H9 (cell line): ENCODE measurements around the gene FHL2. TPM values are rescaled to one million over a fixed set of nuclear protein-coding genes. Genes with fewer than 3 reads are reported as not detected.

Experiments used
- DNase-seq: peaks from one replicate; pipeline ENCODE4 v3.0.0-alpha.2; 2017
- H2AFZ ChIP-seq: one replicate; pipeline ENCODE4 v1.6.1; 2013; ENCODE audit warnings: mild to moderate bottlenecking, low read length, control low read depth, moderate library complexity
- H2AK5ac ChIP-seq: 2 replicates; pipeline ENCODE4 v1.6.1; 2013; ENCODE audit warnings: low read length, control low read depth, mixed read lengths; ENCODE audit not compliant: insufficient read length
- H2BK120ac ChIP-seq: one replicate; pipeline ENCODE4 v1.6.1; 2013; ENCODE audit warnings: low read depth, mild to moderate bottlenecking, low read length, control low read depth, inconsistent platforms; ENCODE audit not compliant: poor library complexity, severe bottlenecking
- H2BK12ac ChIP-seq: 2 replicates; pipeline ENCODE4 v1.6.1; 2013; ENCODE audit warnings: low read length, control low read depth, mixed read lengths, low read depth; ENCODE audit not compliant: insufficient read length
- H2BK15ac ChIP-seq: 2 replicates; pipeline ENCODE4 v1.6.1; 2013; ENCODE audit warnings: low read depth, low read length, control low read depth
- H2BK20ac ChIP-seq: one replicate; pipeline ENCODE4 v1.6.1; 2013; ENCODE audit warnings: low read depth, mild to moderate bottlenecking, low read length, control low read depth, inconsistent platforms; ENCODE audit not compliant: poor library complexity, severe bottlenecking
- H2BK5ac ChIP-seq: 2 replicates; pipeline ENCODE4 v1.6.1; 2013; ENCODE audit warnings: low read length, control low read depth, mixed read lengths; ENCODE audit not compliant: insufficient read length
- H3K14ac ChIP-seq: 2 replicates; pipeline ENCODE4 v1.6.1; 2013; ENCODE audit warnings: low read length, control low read depth; ENCODE audit not compliant: insufficient read depth
- H3K18ac ChIP-seq: 2 replicates; pipeline ENCODE4 v1.6.1; 2013; ENCODE audit warnings: low read depth, mild to moderate bottlenecking, mixed read lengths, low read length, control low read depth; ENCODE audit not compliant: insufficient read length
- H3K23ac ChIP-seq: 2 replicates; pipeline ENCODE4 v1.6.1; 2013; ENCODE audit warnings: low read length, control low read depth, mixed read lengths, low read depth; ENCODE audit not compliant: insufficient read length
- H3K23me2 ChIP-seq: 2 replicates; pipeline ENCODE4 v1.6.1; 2013; ENCODE audit warnings: low read depth, mild to moderate bottlenecking, mixed read lengths, low read length, control low read depth; ENCODE audit not compliant: insufficient read length, poor library complexity, severe bottlenecking
- H3K27ac ChIP-seq: 2 replicates; pipeline ENCODE4 v1.5.1; 2013; ENCODE audit warnings: low read length, control low read depth, mixed read lengths, low read depth; ENCODE audit not compliant: insufficient read length
- H3K27me3 ChIP-seq: 2 replicates; pipeline ENCODE4 v1.6.1; 2013; ENCODE audit warnings: low read length, control low read depth, inconsistent platforms; ENCODE audit not compliant: insufficient read depth
- H3K4ac ChIP-seq: 2 replicates; pipeline ENCODE4 v1.6.1; 2013; ENCODE audit warnings: low read depth, mild to moderate bottlenecking, control low read depth, inconsistent platforms, low read length, moderate library complexity
- H3K4me1 ChIP-seq: 2 replicates; pipeline ENCODE4 v1.6.1; 2013; ENCODE audit warnings: low read length, control low read depth, inconsistent platforms; ENCODE audit not compliant: insufficient read depth
- H3K4me2 ChIP-seq: 2 replicates; pipeline ENCODE4 v1.6.1; 2013; ENCODE audit warnings: low read length, control low read depth, mixed read lengths; ENCODE audit not compliant: insufficient read length, insufficient read depth
- H3K56ac ChIP-seq: 2 replicates; pipeline ENCODE4 v1.6.1; 2013; ENCODE audit warnings: low read depth, mild to moderate bottlenecking, mixed read lengths, low read length, control low read depth; ENCODE audit not compliant: insufficient read length
- H3K79me1 ChIP-seq: 2 replicates; pipeline ENCODE4 v1.6.1; 2013; ENCODE audit warnings: low read depth, mild to moderate bottlenecking, moderate library complexity, low read length, control low read depth, inconsistent platforms; ENCODE audit not compliant: insufficient read depth, poor library complexity, severe bottlenecking
- H3K79me2 ChIP-seq: 2 replicates; pipeline ENCODE4 v1.6.1; 2013; ENCODE audit warnings: low read length, control low read depth, inconsistent platforms; ENCODE audit not compliant: insufficient read depth
- H3K9ac ChIP-seq: 2 replicates; pipeline ENCODE4 v1.6.1; 2013; ENCODE audit warnings: low read length, control low read depth, mixed read lengths; ENCODE audit not compliant: insufficient read length; ENCODE audit errors: extremely low read depth
- H3K9me3 ChIP-seq: one replicate; pipeline ENCODE4 v1.6.1; 2013; ENCODE audit warnings: low read depth, low read length, inconsistent platforms; ENCODE audit not compliant: control insufficient read depth
- H3T11ph ChIP-seq: one replicate; pipeline ENCODE4 v1.6.1; 2013; ENCODE audit warnings: mild to moderate bottlenecking, low read length, control low read depth, inconsistent platforms
- H4K20me1 ChIP-seq: one replicate; pipeline ENCODE4 v1.6.1; 2013; ENCODE audit not compliant: control insufficient read depth, insufficient read length, insufficient read depth
- H4K5ac ChIP-seq: 2 replicates; pipeline ENCODE4 v1.6.1; 2013; ENCODE audit warnings: low read depth, mild to moderate bottlenecking, mixed read lengths, low read length, control low read depth; ENCODE audit not compliant: insufficient read length
- H4K8ac ChIP-seq: replicated peaks from 2 replicates; pipeline ENCODE4 v1.6.1; 2013; ENCODE audit warnings: low read length, control low read depth, mixed read lengths, low read depth; ENCODE audit not compliant: insufficient read length
- H4K91ac ChIP-seq: 2 replicates; pipeline ENCODE4 v1.6.1; 2013; ENCODE audit warnings: low read depth, mild to moderate bottlenecking, moderate library complexity, mixed read lengths, low read length, control low read depth; ENCODE audit not compliant: insufficient read length
- H3K27ac Mint-ChIP-seq, 3 experiments: 2 replicates in 2 of 3; 3 replicates in 1 of 3; pipeline ENCODE4 v1.8.0; 2020 to 2021; ENCODE audit warnings: mixed read lengths in 3 of 3, mild to moderate bottlenecking in 1 of 3, moderate library complexity in 1 of 3
- H3K27me3 Mint-ChIP-seq: 2 replicates; pipeline ENCODE4 v1.8.0; 2021; ENCODE audit warnings: low read depth, mild to moderate bottlenecking, moderate library complexity, mixed read lengths
- H3K36me3 Mint-ChIP-seq, 3 experiments: 2 replicates in 2 of 3; 3 replicates in 1 of 3; pipeline ENCODE4 v1.8.0; 2020 to 2021; ENCODE audit warnings: low read depth in 3 of 3, mixed read lengths in 3 of 3; ENCODE audit not compliant: insufficient read depth in 1 of 3
- H3K4me1 Mint-ChIP-seq, 2 experiments: 2 replicates each; pipeline ENCODE4 v1.8.0; 2020; ENCODE audit warnings: mixed read lengths in 2 of 2
- H3K4me3 Mint-ChIP-seq, 2 experiments: 2 replicates in 1 of 2; 3 replicates in 1 of 2; pipeline ENCODE4 v1.8.0; 2020 to 2021; ENCODE audit warnings: mild to moderate bottlenecking in 2 of 2, mixed read lengths in 2 of 2, moderate library complexity in 1 of 2
- H3K9me3 Mint-ChIP-seq, 2 experiments: 2 replicates in 1 of 2; 3 replicates in 1 of 2; pipeline ENCODE4 v1.8.0; 2020; ENCODE audit warnings: mild to moderate bottlenecking in 2 of 2, mixed read lengths in 2 of 2, moderate library complexity in 1 of 2
- CTCF ChIP-seq: fragments of 200-600 bp; sonication (generic); conservative IDR thresholded peaks from 3 replicates; pipeline ENCODE4 v1.8.0; 2021; ENCODE audit warnings: antibody characterized with exemption, mild to moderate bottlenecking
- WGBS: extraction: QIAGEN DNeasy Blood & Tissue Kit; methylation state at CpG from one replicate; pipeline ENCODE4 v1.1.7; 2013; ENCODE audit warnings: missing lambda C conversion rate, low lambda C conversion rate, mixed read lengths; ENCODE audit not compliant: insufficient read length; ENCODE audit errors: extremely low coverage; 5-methylcytosine and 5-hydroxymethylcytosine counted together
- total RNA-seq: library from RNA; stranded (reverse); gene quantifications from 2 replicates; pipeline ENCODE4 v1.2.1, GENCODE V29; 2021

The FHL2 gene
- total RNA-seq, 1 experiment from 2014 or later = 34.9 TPM

GRCh38 chr2:105373895-105374401 lies 24.9 kb downstream of the FHL2 start:
- no peak overlapping the region for H3T11ph ChIP-seq
- no peak overlapping the region for H3K9ac ChIP-seq
- H4K8ac ChIP-seq = no peak overlapping the region
- no peak overlapping the region for H3K56ac ChIP-seq
- H3K79me1 ChIP-seq = no peaks in the 10 kb centered on the region
- H3K4me1 ChIP-seq = no peaks in the 10 kb centered on the region
- H2BK120ac ChIP-seq = no peak overlapping the region
- H2BK15ac ChIP-seq = no peak overlapping the region
- H3K18ac ChIP-seq = no peak overlapping the region
- H3K4me3 Mint-ChIP-seq = no peak overlapping the region
- H3K27me3 ChIP-seq = no peaks in the 10 kb centered on the region
- TF ChIP-seq CTCF = no peak
- H3K14ac ChIP-seq = no peak overlapping the region; the same call in 1 of the 2 replicates
- no peak overlapping the region for H2BK12ac ChIP-seq
- H3K9me3 Mint-ChIP-seq = no peaks in the 10 kb centered on the region
- H4K5ac ChIP-seq = no peak overlapping the region
- H4K91ac ChIP-seq = no peak overlapping the region
- peaks cover 2 to 7% of the 10 kb centered on the region in 2 experiments for H3K4me1 Mint-ChIP-seq
- peaks cover 0 to 38% (median 22%) of the 10 kb centered on the region in 3 experiments; a peak in 5 of 7 replicates for H3K36me3 Mint-ChIP-seq
- H3K27me3 Mint-ChIP-seq = no peaks in the 10 kb centered on the region; the same call in 1 of the 2 replicates
- H4K20me1 ChIP-seq = no peaks in the 10 kb centered on the region
- H3K79me2 ChIP-seq = no peaks in the 10 kb centered on the region
- no peak overlapping the region for H3K4me2 ChIP-seq
- no peak overlapping the region for H2AFZ ChIP-seq
- no peak overlapping the region for H3K4ac ChIP-seq
- H3K27ac ChIP-seq = no peak overlapping the region
- no peaks in the 10 kb centered on the region for H3K9me3 ChIP-seq
- H3K27ac Mint-ChIP-seq = peak overlapping the region; percentile 26 to 89 (median 37); a peak in 3 of 7 replicates
- no peak overlapping the region for H2BK5ac ChIP-seq
- H2AK5ac ChIP-seq = no peak overlapping the region
- no peaks in the 10 kb centered on the region for H3K23me2 ChIP-seq
- no peak overlapping the region for H2BK20ac ChIP-seq
- WGBS = no CpG with 5 or more reads among the region's 9 CpGs
- no peak for DNase-seq
- no peak overlapping the region for H3K23ac ChIP-seq
